ENCODE measurements around the gene KCNK4.

GRCh38 chr11:64303109-64304031 is 12.3 kb downstream of the KCNK4 start:
- TF ChIP-seq POLR2AphosphoS2 (conservative IDR thresholded peaks at IDR 0.05; ENCODE audit: low read length) (no peak), SMC3 (IDR thresholded peaks at IDR 0.05) (no peak), MAX (IDR thresholded peaks at IDR 0.05) (no peak), ZC3H11A (IDR thresholded peaks at IDR 0.05) (no peak), CTCF (IDR thresholded peaks at IDR 0.05) (no peak), TFCP2L1 (CRISPR knock-in tag; IDR thresholded peaks at IDR 0.05) (no peak), CHD4 (IDR thresholded peaks at IDR 0.05; ENCODE audit: borderline replicate concordance) (no peak), RARB (CRISPR knock-in tag; IDR thresholded peaks at IDR 0.05) (no peak)

Measured in A549 (cell line).